GM18502 (cell line): Measurements from ENCODE around the gene MDN1.
A peak's percentile ranks its signal among the peaks of the same experiment; 100 is the strongest.
"Not testable (repeated sequence)": the region's sequence is repeated elsewhere in the genome, so short reads cannot be mapped to it uniquely, and the experiment has no call there.

Source experiments
- ATAC-seq: cut with Tn5 transposase; IDR thresholded peaks from one replicate; pipeline ENCODE4 v1.9.1; 2021; ENCODE audit warnings: mild to moderate bottlenecking; ENCODE audit not compliant: unreplicated experiment, poor library complexity

MDN1 gene

GRCh38 chr6:89828475-89828987 is 8.9 kb upstream of the MDN1 start:
- ATAC-seq, result not testable (repeated sequence)

DNA sequence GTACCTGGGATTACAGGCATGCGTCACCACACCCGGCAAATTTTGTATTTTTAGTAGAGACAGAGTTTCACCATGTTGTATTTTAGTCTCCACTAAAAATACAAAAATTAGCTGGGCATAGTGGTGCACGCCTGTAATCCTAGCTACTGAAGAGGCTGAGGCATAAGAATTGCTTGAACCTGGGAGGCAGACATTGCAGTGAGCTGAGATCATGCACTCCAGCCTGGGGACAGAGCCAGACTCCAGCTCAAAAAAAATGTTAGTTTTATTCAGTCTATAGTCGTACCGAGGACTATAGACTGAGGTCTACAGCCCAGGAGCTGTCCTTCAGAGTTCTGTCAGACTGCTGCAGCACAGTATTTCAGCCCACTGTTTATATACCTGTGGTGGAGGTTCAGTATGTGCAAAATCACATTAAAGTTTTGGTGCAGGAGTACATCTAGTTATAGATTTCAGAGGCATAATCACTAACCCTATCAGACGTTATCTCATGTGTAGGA is 6.5 kb upstream of the MDN1 start:
- no peak for ATAC-seq

- ATAC-seq, result peak; percentile 32
Observed at GRCh38 chr6:89818977-89819335, 638 bp downstream of the MDN1 start.

GRCh38 chr6:89817481-89817880 is 2.1 kb downstream of the MDN1 start:
- ATAC-seq, result no peak

DNA sequence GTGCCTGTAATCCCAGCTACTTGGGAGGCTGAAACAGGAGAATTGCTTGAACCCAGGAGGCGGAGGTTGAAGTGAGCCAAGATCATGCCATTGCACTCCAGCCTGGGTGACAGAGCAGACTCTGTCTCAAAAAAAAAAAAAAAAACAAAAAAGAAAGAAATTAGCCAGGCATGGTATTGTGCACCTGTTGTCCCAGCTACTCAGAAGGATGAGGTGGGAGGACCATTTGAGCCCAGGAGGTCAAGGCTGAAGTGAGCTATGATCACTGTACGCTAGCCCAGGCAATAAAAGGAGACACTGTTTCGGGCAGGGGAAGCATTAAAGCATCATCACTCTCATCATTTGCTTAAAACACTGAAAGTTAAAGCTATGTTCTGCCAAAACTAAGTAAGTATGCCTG is 6.2 kb downstream of the MDN1 start:
- not testable (repeated sequence) for ATAC-seq

GRCh38 chr6:89807581-89807980 is 12.0 kb downstream of the MDN1 start:
- ATAC-seq, result no peak

GRCh38 chr6:89805814-89806371 is 13.7 kb downstream of the MDN1 start:
- ATAC-seq, result no peak

DNA sequence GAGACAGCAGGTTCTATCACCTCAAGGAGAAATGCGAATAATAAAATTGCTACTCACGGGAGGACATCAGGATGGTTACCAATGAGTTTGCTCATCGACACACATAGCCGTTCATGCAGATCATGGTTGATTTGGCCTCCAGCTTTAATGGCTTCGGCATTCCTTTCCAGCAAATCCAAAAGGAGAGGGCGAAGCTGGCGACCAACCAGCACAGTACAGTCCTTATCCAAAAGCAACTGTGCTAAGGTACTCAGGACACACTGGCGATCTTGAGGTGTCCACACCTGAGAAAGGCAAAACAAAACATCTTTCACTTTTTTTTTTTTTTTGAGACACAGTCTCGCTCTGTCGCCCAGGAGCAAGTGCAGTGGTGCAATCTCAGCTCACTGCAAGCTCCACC is 16.3 kb downstream of the MDN1 start:
- ATAC-seq, result no peak

DNA sequence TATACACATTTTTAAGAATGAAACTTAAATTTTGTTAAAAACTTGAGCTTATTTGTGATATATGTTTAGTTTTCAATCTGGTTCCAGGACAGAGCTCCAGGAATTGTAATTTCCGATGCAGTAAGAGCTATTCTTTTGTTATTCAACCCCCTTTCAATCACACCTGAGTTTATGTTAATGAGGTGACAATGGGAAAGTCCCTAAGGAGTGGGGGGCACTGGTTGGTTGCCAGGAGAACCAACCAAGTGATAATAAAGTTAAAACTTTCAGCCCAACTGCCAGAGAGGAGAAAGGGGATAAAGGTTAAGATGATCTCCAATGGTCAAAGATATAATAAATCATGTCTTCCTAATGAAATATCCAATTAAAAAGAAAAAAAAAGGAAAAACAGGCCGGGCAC is 19.8 kb downstream of the MDN1 start:
- ATAC-seq, result no peak

GRCh38 chr6:89799096-89799495 is 20.5 kb downstream of the MDN1 start:
- ATAC-seq, result no peak

GRCh38 chr6:89797317-89797716 is 22.3 kb downstream of the MDN1 start:
- ATAC-seq, result no peak

GRCh38 chr6:89794324-89794723 is 25.3 kb downstream of the MDN1 start:
- no peak for ATAC-seq

- ATAC-seq, result no peak
Observed at GRCh38 chr6:89793586-89793985, 26.0 kb downstream of the MDN1 start.

- ATAC-seq, result peak; percentile 86
Observed at GRCh38 chr6:89792881-89793280, 26.7 kb downstream of the MDN1 start.

GRCh38 chr6:89790403-89790802 is 29.2 kb downstream of the MDN1 start:
- no peak for ATAC-seq

- no peak for ATAC-seq
Observed at GRCh38 chr6:89789980-89790379, 29.6 kb downstream of the MDN1 start.

- no peak for ATAC-seq
Observed at GRCh38 chr6:89787660-89788328, 31.8 kb downstream of the MDN1 start.

- ATAC-seq, result no peak
Observed at GRCh38 chr6:89786970-89787369, 32.6 kb downstream of the MDN1 start.

- no peak for ATAC-seq
Observed at GRCh38 chr6:89784838-89785237, 34.8 kb downstream of the MDN1 start.

- ATAC-seq, result not testable (repeated sequence)
Observed at GRCh38 chr6:89783293-89783692, 36.3 kb downstream of the MDN1 start.

DNA sequence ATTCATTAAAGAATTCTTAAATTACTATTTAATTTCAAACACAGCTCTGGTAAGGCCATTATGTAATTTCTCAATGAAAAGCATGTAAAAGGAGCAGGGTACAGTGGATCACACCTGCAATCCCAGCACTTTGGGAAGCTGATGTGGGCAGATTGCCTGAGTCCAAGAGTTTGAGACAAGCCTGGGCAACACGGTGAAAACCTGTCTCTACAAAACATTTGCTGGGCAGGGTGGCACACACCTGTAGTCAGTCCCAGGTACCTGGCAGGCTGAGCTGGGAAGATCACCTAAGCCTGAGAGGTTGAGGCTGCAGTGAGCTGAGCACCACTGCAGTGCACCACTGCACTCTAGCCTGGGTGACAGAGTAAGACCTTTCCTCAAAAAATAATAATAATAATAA is 37.4 kb downstream of the MDN1 start:
- ATAC-seq, result no peak
